Stimulated activated CD8-positive, alpha-beta memory T cell treated with anti-CD3 and anti-CD28 coated beads, Interleukin-15, amount 100 ng/mL, for 48 hours (primary cell): Measurements from ENCODE around the gene CDKN2AIP.
"Not testable (repeated sequence)": the region's sequence is repeated elsewhere in the genome, so short reads cannot be mapped to it uniquely, and the experiment has no call there.

Source experiments
- DNase-seq, 2 donors: peaks; one replicate each; pipeline ENCODE4 v3.0.0-alpha.2; 2020; ENCODE audit warnings: low read depth in 2 of 2

Gene CDKN2AIP

GRCh38 chr4:183413234-183414200, 30.9 kb upstream of the CDKN2AIP start:
- no peak for DNase-seq

- DNase-seq = no peak
Observed at GRCh38 chr4:183416879-183417755, 27.3 kb upstream of the CDKN2AIP start.

- no peak for DNase-seq
Observed at GRCh38 chr4:183422962-183423631, 21.3 kb upstream of the CDKN2AIP start.

- DNase-seq = no peak
Observed at GRCh38 chr4:183424109-183424744, 20.2 kb upstream of the CDKN2AIP start.

- DNase-seq = no peak
Observed at GRCh38 chr4:183426507-183426906, 17.9 kb upstream of the CDKN2AIP start.

- no peak for DNase-seq
Observed at GRCh38 chr4:183429489-183429888, 14.9 kb upstream of the CDKN2AIP start.

GRCh38 chr4:183430317-183430993, 14.0 kb upstream of the CDKN2AIP start:
- DNase-seq = no peak

GRCh38 chr4:183430994-183431347, 13.5 kb upstream of the CDKN2AIP start:
- no peak for DNase-seq

- DNase-seq = no peak
Observed at GRCh38 chr4:183431614-183432013, 12.8 kb upstream of the CDKN2AIP start.

- DNase-seq = not testable (repeated sequence)
Observed at GRCh38 chr4:183433183-183433582, 11.3 kb upstream of the CDKN2AIP start.

- DNase-seq = no peak
Observed at GRCh38 chr4:183434264-183434663, 10.2 kb upstream of the CDKN2AIP start.

- DNase-seq = no peak
Observed at GRCh38 chr4:183434666-183435190, 9.7 kb upstream of the CDKN2AIP start.

- DNase-seq = no peak
Observed at GRCh38 chr4:183435803-183436202, 8.6 kb upstream of the CDKN2AIP start.

- no peak for DNase-seq
Observed at GRCh38 chr4:183436417-183436816, 8.0 kb upstream of the CDKN2AIP start.

GRCh38 chr4:183437452-183437851, 7.0 kb upstream of the CDKN2AIP start:
- no peak for DNase-seq

- no peak for DNase-seq
Observed at GRCh38 chr4:183438458-183439113, 5.8 kb upstream of the CDKN2AIP start.

- DNase-seq = no peak
Observed at GRCh38 chr4:183441276-183441675, 3.2 kb upstream of the CDKN2AIP start.

GRCh38 chr4:183443655-183444213, 702 bp upstream of the CDKN2AIP start:
- DNase-seq = peak; percentile 21 to 24

- peak; percentile 33 for DNase-seq
Observed at GRCh38 chr4:183445097-183445428, 627 bp downstream of the CDKN2AIP start.

GRCh38 chr4:183447646-183448045, 3.2 kb downstream of the CDKN2AIP start:
- DNase-seq = no peak
